IMR-90 (cell line): Measurements from ENCODE around the gene WNT3. TPM values are rescaled to one million over a fixed set of nuclear protein-coding genes. Genes with fewer than 3 reads are reported as not detected.

Experiments
- ATAC-seq: fragments of 200-7000 bp; cut with Tn5 transposase; 2 replicates; pipeline ENCODE4 v1.9.1; 2020; ENCODE audit warnings: low read depth, mild to moderate bottlenecking, moderate library complexity
- BruUV-seq: library from RNA; stranded (reverse); fragments of 400-500 nt; replicated peaks from 2 replicates; lab custom pipeline; 2021; lab: Mats Ljungman, UMichigan
- CTCF ChIA-PET: fragments of 300-600 bp; formaldehyde crosslinking; extraction: SDS; loops from one replicate; lab custom pipeline; 2021; ENCODE audit warnings: antibody characterized with exemption; lab: Yijun Ruan, JAX
- POLR2A ChIA-PET: fragments of 300-600 bp; sonication (Branson Sonifier 250); formaldehyde crosslinking; loops from one replicate; lab custom pipeline; 2022; ENCODE audit warnings: antibody characterized with exemption; ENCODE audit not compliant: unreplicated experiment; lab: Charles Lee
- DNase-seq: peaks from one replicate; pipeline ENCODE4 v3.0.0; 2013
- H2AFZ ChIP-seq: replicated peaks from 2 replicates; pipeline ENCODE3; 2013; ENCODE audit warnings: low read length, mild to moderate bottlenecking; ENCODE audit not compliant: poor library complexity
- H2AK5ac ChIP-seq: 2 replicates; pipeline ENCODE4 v1.6.1; 2013; ENCODE audit warnings: low read depth, low read length, inconsistent platforms
- H2AK9ac ChIP-seq: replicated peaks from 2 replicates; pipeline ENCODE3; 2013; ENCODE audit warnings: mild to moderate bottlenecking, low read depth, low read length, moderate library complexity; ENCODE audit not compliant: poor library complexity
- H2BK120ac ChIP-seq: 2 replicates; pipeline ENCODE4 v1.6.1; 2013; ENCODE audit warnings: low read depth, low read length, inconsistent platforms
- H2BK15ac ChIP-seq: 3 replicates; pipeline ENCODE4 v1.6.1; 2013; ENCODE audit warnings: low read depth, low read length, inconsistent platforms
- H2BK20ac ChIP-seq: 2 replicates; pipeline ENCODE4 v1.6.1; 2013; ENCODE audit warnings: low read depth, mild to moderate bottlenecking, inconsistent platforms, low read length, moderate library complexity
- H2BK5ac ChIP-seq: 2 replicates; pipeline ENCODE4 v1.6.1; 2013; ENCODE audit warnings: mild to moderate bottlenecking, low read depth, low read length, inconsistent platforms; ENCODE audit not compliant: poor library complexity, severe bottlenecking
- H3K14ac ChIP-seq: replicated peaks from 2 replicates; pipeline ENCODE4 v1.6.1; 2013; ENCODE audit warnings: low read depth, low read length, inconsistent platforms
- H3K18ac ChIP-seq: 2 replicates; pipeline ENCODE4 v1.6.1; 2013; ENCODE audit warnings: low read depth, low read length, control low read depth
- H3K23ac ChIP-seq: 2 replicates; pipeline ENCODE4 v1.6.1; 2013; ENCODE audit warnings: low read depth, low read length, inconsistent platforms
- H3K27ac ChIP-seq: 2 replicates; pipeline ENCODE4 v1.5.1; 2013; ENCODE audit warnings: mild to moderate bottlenecking, control low read depth, low read length; ENCODE audit not compliant: insufficient read depth
- H3K27me3 ChIP-seq: 2 replicates; pipeline ENCODE4 v1.6.1; 2013; ENCODE audit warnings: low read length; ENCODE audit not compliant: control insufficient read depth, insufficient read depth
- H3K36me3 ChIP-seq: 2 replicates; pipeline ENCODE4 v1.6.1; 2013; ENCODE audit warnings: low read length, mixed read lengths; ENCODE audit not compliant: control insufficient read depth, insufficient read depth
- H3K4ac ChIP-seq: 2 replicates; pipeline ENCODE4 v1.6.1; 2013; ENCODE audit warnings: low read depth, low read length, inconsistent platforms
- H3K4me1 ChIP-seq: 2 replicates; pipeline ENCODE4 v1.6.1; 2013; ENCODE audit warnings: low read length, mixed read lengths; ENCODE audit not compliant: control insufficient read depth, insufficient read depth
- H3K4me2 ChIP-seq: 2 replicates; pipeline ENCODE4 v1.6.1; 2013; ENCODE audit warnings: low read depth, mild to moderate bottlenecking, control low read depth, low read length, moderate library complexity
- H3K4me3 ChIP-seq: 2 replicates; pipeline ENCODE4 v1.5.1; 2013; ENCODE audit warnings: low read depth, mild to moderate bottlenecking, control low read depth, low read length, moderate library complexity; ENCODE audit not compliant: insufficient read depth
- H3K56ac ChIP-seq: 2 replicates; pipeline ENCODE4 v1.6.1; 2013; ENCODE audit warnings: low read length, inconsistent platforms; ENCODE audit not compliant: insufficient read depth; ENCODE audit errors: extremely low read depth
- H3K79me1 ChIP-seq, 2 experiments: 2 replicates each; pipeline ENCODE4 v1.6.1; 2013; ENCODE audit warnings: low read length in 2 of 2, inconsistent platforms in 1 of 2, low read depth in 1 of 2
- H3K9ac ChIP-seq: 2 replicates; pipeline ENCODE4 v1.6.1; 2013; ENCODE audit warnings: low read depth, low read length, control low read depth
- H3K9me1 ChIP-seq: 2 replicates; pipeline ENCODE4 v1.6.1; 2013; ENCODE audit warnings: low read length, inconsistent platforms; ENCODE audit not compliant: insufficient read depth
- H3K9me3 ChIP-seq: 2 replicates; pipeline ENCODE4 v1.6.1; 2013; ENCODE audit warnings: low read length; ENCODE audit not compliant: control insufficient read depth, insufficient read depth
- H4K20me1 ChIP-seq: 2 replicates; pipeline ENCODE4 v1.6.1; 2013; ENCODE audit warnings: low read length, inconsistent platforms; ENCODE audit not compliant: insufficient read depth
- H4K5ac ChIP-seq: 2 replicates; pipeline ENCODE4 v1.6.1; 2013; ENCODE audit warnings: mild to moderate bottlenecking, low read depth, low read length, control low read depth
- H4K8ac ChIP-seq, 2 experiments: 2 replicates each; pipeline ENCODE4 v1.6.1; 2013; ENCODE audit warnings: low read depth in 2 of 2, low read length in 2 of 2, control low read depth in 1 of 2, inconsistent platforms in 1 of 2
- H4K91ac ChIP-seq: 2 replicates; pipeline ENCODE4 v1.6.1; 2013; ENCODE audit warnings: low read depth, low read length, inconsistent platforms; ENCODE audit not compliant: insufficient read depth
- BHLHE40 ChIP-seq: fragments of 150-350 bp; IDR thresholded peaks from 2 replicates; pipeline ENCODE4 v1.6.1; 2016; ENCODE audit warnings: mild to moderate bottlenecking, low read depth, low read length
- CHD1 ChIP-seq: IDR thresholded peaks from 2 replicates; pipeline ENCODE4 v1.6.1; 2012; ENCODE audit warnings: low read depth, low read length, improper control_type of control experiment
- ELK1 ChIP-seq: fragments of 150-350 bp; IDR thresholded peaks from 2 replicates; pipeline ENCODE4 v1.6.1; 2016; ENCODE audit warnings: low read depth, mild to moderate bottlenecking, low read length, moderate library complexity, borderline replicate concordance
- FOS ChIP-seq: fragments of 150-350 bp; IDR thresholded peaks from 2 replicates; pipeline ENCODE4 v1.6.1; 2016; ENCODE audit warnings: low read depth, low read length
- MAZ ChIP-seq: IDR thresholded peaks from 2 replicates; pipeline ENCODE4 v1.6.1; 2012; ENCODE audit warnings: low read depth, mild to moderate bottlenecking, low read length, improper control_type of control experiment, moderate library complexity, borderline replicate concordance
- MXI1 ChIP-seq: IDR thresholded peaks from 2 replicates; pipeline ENCODE4 v1.6.1; 2012; ENCODE audit warnings: low read depth, mild to moderate bottlenecking, low read length, moderate library complexity, borderline replicate concordance
- NFE2L2 ChIP-seq: fragments of 150-350 bp; IDR thresholded peaks from 2 replicates; pipeline ENCODE4 v1.6.1; 2016; ENCODE audit warnings: low read depth, mild to moderate bottlenecking, low read length
- POLR2A ChIP-seq: IDR thresholded peaks from 2 replicates; pipeline ENCODE4 v1.6.1; 2012; ENCODE audit warnings: mild to moderate bottlenecking, low read depth, low read length
- RAD21 ChIP-seq: IDR thresholded peaks from 2 replicates; pipeline ENCODE4 v1.6.1; 2012; ENCODE audit warnings: low read length, improper control_type of control experiment
- RCOR1 ChIP-seq: IDR thresholded peaks from 2 replicates; pipeline ENCODE4 v1.6.1; 2012; ENCODE audit warnings: mild to moderate bottlenecking, low read length, improper control_type of control experiment; ENCODE audit not compliant: insufficient replicate concordance
- RFX5 ChIP-seq: IDR thresholded peaks from 2 replicates; pipeline ENCODE4 v1.8.0; 2012; ENCODE audit warnings: low read depth, mild to moderate bottlenecking, low read length, moderate library complexity
- SMC3 ChIP-seq: fragments of 150-350 bp; IDR thresholded peaks from 2 replicates; pipeline ENCODE4 v1.6.1; 2016; ENCODE audit warnings: low read depth, mild to moderate bottlenecking, antibody characterized with exemption, low read length, moderate library complexity
- WGBS, 2 experiments: methylation state at CpG; one replicate each; pipeline versions ENCODE4 v1.1.5 to v1.1.7; 2013; ENCODE audit warnings: missing lambda C conversion rate in 2 of 2; ENCODE audit not compliant: insufficient read length in 1 of 2; ENCODE audit errors: extremely low coverage in 2 of 2; 5-methylcytosine and 5-hydroxymethylcytosine counted together
- dilution Hi-C: fragments of 300-500 bp; cut with HindIII; formaldehyde crosslinking; loops from one replicate; pipeline ENCODE4 v1.14.3; 2018; ENCODE audit warnings: low sequenced_read_pairs; ENCODE audit not compliant: unreplicated experiment
- in situ Hi-C: fragments of 300-500 bp; cut with MboI; formaldehyde crosslinking; loops from 3 replicates; pipeline ENCODE4 v1.14.3; 2019; ENCODE audit warnings: low sequenced_read_pairs, inconsistent platforms, mixed read lengths
- intact Hi-C: fragments of 100-400 bp; cut with micrococcal nuclease; formaldehyde crosslinking; loops from 2 replicates; pipeline ENCODE4 v1.10.0; 2022
- polyA plus RNA-seq, 3 experiments: library from polyadenylated mRNA; depleted of rRNA; stranded (reverse); fragments of >200 nt; gene quantifications; 2 replicates each; pipeline ENCODE4 v1.2.3, GENCODE V29; 2012; ENCODE audit warnings: low replicate concordance in 1 of 3
- total RNA-seq: library from RNA; depleted of rRNA; stranded (reverse); fragments of >200 nt; gene quantifications from 2 replicates; pipeline ENCODE4 v1.2.3, GENCODE V29; 2012
- TF ChIP-seq, protein P1 (sequence below): conservative IDR thresholded peaks from 2 replicates; pipeline ENCODE4 v1.5.1; 2012; ENCODE audit warnings: mild to moderate bottlenecking, low read depth, low read length, improper control_type of control experiment
- TF ChIP-seq, protein P2 (sequence below): fragments of 150-350 bp; IDR thresholded peaks from 2 replicates; pipeline ENCODE4 v1.6.1; 2017; ENCODE audit warnings: mild to moderate bottlenecking, antibody characterized with exemption, low read length, low read depth

Gene WNT3
- total and polyA plus RNA-seq, 2 of the 4 experiments (the other 2 are of a cell fraction): 0.72 to 1.0 TPM

DNA sequence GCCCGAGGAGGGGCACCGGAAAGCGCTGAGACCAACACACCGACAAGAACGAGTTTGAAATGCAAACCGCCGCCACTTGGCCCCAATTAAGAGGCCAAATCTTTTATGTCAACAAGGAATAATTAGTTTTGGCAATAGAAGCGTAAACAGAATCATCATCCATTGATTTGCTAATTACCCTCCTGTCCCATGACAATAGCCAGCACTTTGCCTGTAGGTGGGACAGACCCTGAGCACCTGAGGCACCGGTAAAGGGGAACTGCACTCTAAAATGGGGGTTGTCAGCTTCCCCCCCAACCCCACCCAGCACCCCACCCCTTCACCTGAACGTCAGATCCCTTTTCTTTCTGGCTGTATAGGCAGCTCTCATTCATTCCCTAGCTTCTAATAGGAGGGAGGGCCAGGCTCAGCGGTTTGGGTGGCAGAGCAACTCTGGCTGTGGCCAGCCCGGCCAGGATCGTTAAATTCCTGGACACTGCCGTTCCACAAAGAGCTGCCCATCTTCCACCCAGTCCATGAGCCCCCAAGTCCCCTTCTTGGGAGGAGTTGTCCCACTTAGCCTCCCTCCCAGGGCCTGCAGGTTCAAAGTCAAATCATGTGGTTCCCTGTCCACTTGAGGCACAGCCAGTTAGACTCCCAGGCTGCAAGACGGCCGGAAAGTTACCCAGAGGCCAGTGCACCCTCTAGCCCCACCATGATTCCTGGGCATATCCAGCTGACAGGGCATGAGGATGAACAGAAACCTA lies 45.8 kb downstream of the WNT3 start:
- no TSS peak for BruUV-seq
- no peak overlapping the region; the same call in 1 of the 2 replicates for H2AK5ac ChIP-seq
- H3K14ac ChIP-seq: no peak overlapping the region
- no peaks in the 10 kb centered on the region; the same call in 1 of the 2 replicates for H3K27me3 ChIP-seq
- H3K4me1 ChIP-seq: no peaks in the 10 kb centered on the region; the same call in none of the 2 replicates
- H4K8ac ChIP-seq: peak overlapping the region in 1 of 2 experiments; percentile 75; a peak in 1 of 4 replicates
- no peaks in the 10 kb centered on the region for H4K20me1 ChIP-seq
- H3K79me1 ChIP-seq: 0 out of 4 replicates have a peak, but pooled peaks cover 0 to 5% of the 10 kb centered on the region in 2 experiments
- intact Hi-C loops (loop anchor here (5.0 kb wide), 1 partner anchor 45 kb away; the partner anchor contains the start of gene WNT3), dilution Hi-C loops (no loop called here), in situ Hi-C loops (no loop called here)
- H3K56ac ChIP-seq: no peak overlapping the region
- no peak overlapping the region for H3K4me3 ChIP-seq
- 16% methylated on average over 7 of the region's 16 CpGs; no CpG with 5 or more reads in 1 of the 2 experiments for WGBS, 2 experiments
- H3K27ac ChIP-seq: no peak overlapping the region
- no peak overlapping the region for H3K18ac ChIP-seq
- ChIA-PET CTCF (no interaction called here), POLR2A (no interaction called here)
- no peak overlapping the region for H2BK20ac ChIP-seq
- H3K9me3 ChIP-seq: no peaks in the 10 kb centered on the region
- H2BK120ac ChIP-seq: no peak overlapping the region
- no peak for DNase-seq
- 0 out of 3 replicates have a peak overlapping the region, but pooled peaks have one; percentile 26 for H2BK15ac ChIP-seq
- H3K9ac ChIP-seq: no peak overlapping the region
- H2BK5ac ChIP-seq: no peak overlapping the region
- H3K4ac ChIP-seq: no peak overlapping the region
- H3K9me1 ChIP-seq: peaks cover 7% of the 10 kb centered on the region; the same call in 1 of the 2 replicates
- H3K23ac ChIP-seq: no peak overlapping the region
- no peak overlapping the region for H4K5ac ChIP-seq
- 0 out of 2 replicates have a peak overlapping the region, but pooled peaks have one; percentile 55 for H4K91ac ChIP-seq
- H2AFZ ChIP-seq: peak overlapping the region; percentile 94
- no peaks in the 10 kb centered on the region for H3K36me3 ChIP-seq
- H2AK9ac ChIP-seq: no peak overlapping the region
- no peak for ATAC-seq
- no peak overlapping the region for H3K4me2 ChIP-seq
- TF ChIP-seq RFX5 (no peak), NFE2L2 (no peak), FOS (no peak), RCOR1 (no peak), RAD21 (no peak), BHLHE40 (no peak), MAZ (no peak), CHD1 (no peak), SMC3 (no peak), POLR2A (no peak), MXI1 (no peak), ELK1 (no peak)
- TF ChIP-seq, protein P1, sequence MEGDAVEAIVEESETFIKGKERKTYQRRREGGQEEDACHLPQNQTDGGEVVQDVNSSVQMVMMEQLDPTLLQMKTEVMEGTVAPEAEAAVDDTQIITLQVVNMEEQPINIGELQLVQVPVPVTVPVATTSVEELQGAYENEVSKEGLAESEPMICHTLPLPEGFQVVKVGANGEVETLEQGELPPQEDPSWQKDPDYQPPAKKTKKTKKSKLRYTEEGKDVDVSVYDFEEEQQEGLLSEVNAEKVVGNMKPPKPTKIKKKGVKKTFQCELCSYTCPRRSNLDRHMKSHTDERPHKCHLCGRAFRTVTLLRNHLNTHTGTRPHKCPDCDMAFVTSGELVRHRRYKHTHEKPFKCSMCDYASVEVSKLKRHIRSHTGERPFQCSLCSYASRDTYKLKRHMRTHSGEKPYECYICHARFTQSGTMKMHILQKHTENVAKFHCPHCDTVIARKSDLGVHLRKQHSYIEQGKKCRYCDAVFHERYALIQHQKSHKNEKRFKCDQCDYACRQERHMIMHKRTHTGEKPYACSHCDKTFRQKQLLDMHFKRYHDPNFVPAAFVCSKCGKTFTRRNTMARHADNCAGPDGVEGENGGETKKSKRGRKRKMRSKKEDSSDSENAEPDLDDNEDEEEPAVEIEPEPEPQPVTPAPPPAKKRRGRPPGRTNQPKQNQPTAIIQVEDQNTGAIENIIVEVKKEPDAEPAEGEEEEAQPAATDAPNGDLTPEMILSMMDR: no peak
- TF ChIP-seq, protein P2, sequence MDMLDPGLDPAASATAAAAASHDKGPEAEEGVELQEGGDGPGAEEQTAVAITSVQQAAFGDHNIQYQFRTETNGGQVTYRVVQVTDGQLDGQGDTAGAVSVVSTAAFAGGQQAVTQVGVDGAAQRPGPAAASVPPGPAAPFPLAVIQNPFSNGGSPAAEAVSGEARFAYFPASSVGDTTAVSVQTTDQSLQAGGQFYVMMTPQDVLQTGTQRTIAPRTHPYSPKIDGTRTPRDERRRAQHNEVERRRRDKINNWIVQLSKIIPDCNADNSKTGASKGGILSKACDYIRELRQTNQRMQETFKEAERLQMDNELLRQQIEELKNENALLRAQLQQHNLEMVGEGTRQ: no peak
